Right lobe of liver (tissue), 4 donors: ENCODE measurements around the gene RUNX2.

Experiments used
- CTCF ChIP-seq, 4 donors: fragments of 200-600 bp in 3 of 4; fragments of 450-650 bp in 1 of 4; IDR thresholded peaks; one replicate each; pipeline versions ENCODE4 v1.5.1 to v1.8.0; 2016 to 2022; ENCODE audit warnings: antibody characterized with exemption in 4 of 4, mild to moderate bottlenecking in 2 of 4
- POLR2A ChIP-seq: fragments of 450-650 bp; IDR thresholded peaks from one replicate; pipeline ENCODE4 v1.6.1; 2017; ENCODE audit warnings: antibody characterized with exemption, mild to moderate bottlenecking
- donor health status: DM: no; HTN: no; CAD: no.
- donor health status: DM: no; HTN: no; CAD: no.
- donor health status: DM: no; HTN: yes; CAD: no.

GRCh38 chr6:45417436-45417835 is 89.3 kb downstream of the RUNX2 start:
- no peak for TF ChIP-seq CTCF (IDR thresholded peaks at IDR 0.05)
- TF ChIP-seq POLR2A = no peak
